Activated naive CD4-positive, alpha-beta T cell treated with anti-CD3 and anti-CD28 coated beads, Interleukin-2, amount 10 ng/mL, durations not matched to agents 7 days and 5 days (primary cell): ENCODE measurements around the gene RAD9A.

Source experiments
- CTCF ChIA-PET: fragments of 350-600 bp; sonication (Branson Sonifier 250); formaldehyde crosslinking; loops from one replicate; lab custom pipeline; 2021; ENCODE audit warnings: antibody characterized with exemption; lab: Charles Lee
- DNase-seq: peaks from one replicate; pipeline ENCODE4 v3.0.0-alpha.2; 2020
- H3K27ac Mint-ChIP-seq: one replicate; pipeline ENCODE4 v1.8.0; 2021; ENCODE audit warnings: mild to moderate bottlenecking, moderate library complexity, mixed read lengths
- H3K27me3 Mint-ChIP-seq: one replicate; pipeline ENCODE4 v1.8.0; 2021; ENCODE audit warnings: mild to moderate bottlenecking, mixed read lengths
- H3K36me3 Mint-ChIP-seq: one replicate; pipeline ENCODE4 v1.8.0; 2021; ENCODE audit warnings: mixed read lengths
- H3K4me1 Mint-ChIP-seq: one replicate; pipeline ENCODE4 v1.8.0; 2021; ENCODE audit warnings: mixed read lengths
- H3K4me3 Mint-ChIP-seq: one replicate; pipeline ENCODE4 v1.8.0; 2021; ENCODE audit warnings: mild to moderate bottlenecking, moderate library complexity, mixed read lengths
- H3K9me3 Mint-ChIP-seq: one replicate; pipeline ENCODE4 v1.8.0; 2021; ENCODE audit warnings: mixed read lengths

RAD9A gene

DNA sequence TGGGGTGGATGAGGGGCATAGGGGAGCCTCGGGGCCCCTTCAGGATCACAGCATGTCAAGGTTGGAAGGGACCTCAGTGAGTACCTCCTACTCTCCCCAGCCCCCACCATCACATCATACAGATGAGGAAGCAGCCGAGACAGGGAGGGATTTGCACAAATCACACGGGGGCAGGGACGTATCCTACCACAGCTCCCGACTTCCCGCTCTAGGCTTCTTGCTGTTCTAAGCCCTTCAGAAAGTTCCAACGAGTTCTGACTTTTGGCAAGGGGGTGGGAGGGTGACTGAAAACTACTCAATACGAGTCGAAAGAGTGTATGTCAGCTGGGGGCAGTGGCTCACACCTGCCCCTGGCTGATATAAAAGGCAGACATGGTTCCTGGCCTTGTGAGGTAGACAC, 4.7 kb upstream of the RAD9A start:
- Mint-ChIP-seq H3K4me3 (no peak overlapping the region), H3K4me1 (peaks cover 21% of the 10 kb centered on the region), H3K27ac (no peak overlapping the region), H3K27me3 (peaks cover 41% of the 10 kb centered on the region), H3K9me3 (no peaks in the 10 kb centered on the region), H3K36me3 (peaks cover 2% of the 10 kb centered on the region)
- CTCF ChIA-PET: interaction anchor here (1.0 to 24.9 kb wide), 4 partner anchors 10 to 120 kb away, joined by 3 to 564 read pairs (median 10); partner anchors contain the start of gene POLD4
- DNase-seq: no peak

DNA sequence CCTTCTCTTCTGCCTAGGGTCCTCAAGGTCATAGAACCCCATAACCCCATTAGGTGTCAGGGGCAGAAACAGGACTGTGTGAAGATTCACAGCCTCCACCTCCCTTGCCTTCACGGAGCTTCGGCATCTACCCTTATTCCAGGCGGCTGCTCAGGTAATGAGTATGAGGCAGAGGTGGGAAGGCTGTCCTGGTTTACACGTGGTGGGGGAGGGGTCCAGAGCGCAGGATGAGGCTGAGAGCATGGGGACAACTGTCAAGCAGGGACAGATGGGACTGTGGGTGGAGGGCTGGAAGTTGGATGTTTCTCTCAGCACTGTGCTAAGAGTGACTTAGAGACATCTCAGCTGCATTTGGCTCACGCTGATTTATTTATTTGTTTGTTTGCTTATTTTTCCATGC, 4.3 kb upstream of the RAD9A start:
- H3K9me3 Mint-ChIP-seq: no peaks in the 10 kb centered on the region
- no peak for DNase-seq
- CTCF ChIA-PET: interaction anchor here (1.0 to 24.9 kb wide), 5 partner anchors 10 to 120 kb away, joined by 3 to 564 read pairs (median 7); partner anchors contain the start of genes CLCF1 and POLD4
- peaks cover 4% of the 10 kb centered on the region for H3K36me3 Mint-ChIP-seq
- H3K27ac Mint-ChIP-seq: no peak overlapping the region
- peaks cover 23% of the 10 kb centered on the region for H3K4me1 Mint-ChIP-seq
- no peak overlapping the region for H3K4me3 Mint-ChIP-seq
- H3K27me3 Mint-ChIP-seq: peaks cover 37% of the 10 kb centered on the region

DNA sequence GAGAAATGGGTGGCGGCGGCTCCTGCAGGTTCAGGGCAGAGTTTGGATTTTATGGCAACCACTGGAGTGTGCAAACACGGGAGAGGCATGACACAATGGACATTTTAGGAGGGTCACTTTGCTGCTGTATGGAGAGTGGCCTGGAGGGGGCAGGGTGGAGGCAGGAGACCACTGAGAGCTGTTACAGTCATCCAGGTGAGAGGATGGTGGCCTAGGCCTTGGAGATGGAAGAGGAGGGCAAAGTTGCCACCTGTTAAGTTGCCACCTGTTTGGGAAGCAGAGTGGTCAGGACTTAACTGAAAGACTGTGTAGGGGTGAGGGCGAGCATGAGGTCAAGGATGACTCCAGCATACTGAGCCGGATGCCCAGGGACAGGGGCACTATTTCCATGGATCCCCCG, 2.3 kb upstream of the RAD9A start:
- CTCF ChIA-PET: interaction anchor here (0.9 to 24.9 kb wide), 6 partner anchors 10 to 116 kb away, joined by 3 to 564 read pairs (median 4); partner anchors contain the start of genes PITPNM1, POLD4, PPP1CA and PTPRCAP
- Mint-ChIP-seq H3K9me3 (no peaks in the 10 kb centered on the region), H3K4me1 (peaks cover 37% of the 10 kb centered on the region), H3K4me3 (peak overlapping the region; percentile 68), H3K27me3 (peaks cover 24% of the 10 kb centered on the region), H3K27ac (peak overlapping the region; percentile 20), H3K36me3 (peaks cover 14% of the 10 kb centered on the region)
- DNase-seq: peak; percentile 72

DNA sequence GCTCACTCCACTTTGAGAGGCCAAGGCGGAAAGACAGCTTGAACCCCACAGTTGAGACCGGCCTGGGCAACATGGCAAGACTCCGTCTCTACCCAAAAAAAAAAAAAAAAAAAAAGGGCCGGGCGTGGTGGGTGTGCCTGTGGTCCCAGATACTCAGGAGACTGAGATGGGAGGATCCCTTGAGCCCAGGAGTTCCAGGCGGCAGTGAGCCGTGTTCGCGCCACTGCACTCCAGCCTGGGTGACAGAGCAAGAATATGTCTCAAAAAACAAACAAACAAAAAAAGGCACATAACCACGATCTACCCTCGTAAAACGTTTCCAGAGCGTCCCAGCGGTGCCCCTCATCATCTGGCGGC, 861 bp upstream of the RAD9A start:
- H3K4me1 Mint-ChIP-seq: peaks cover 38% of the 10 kb centered on the region
- peaks cover 9% of the 10 kb centered on the region for H3K27me3 Mint-ChIP-seq
- H3K27ac Mint-ChIP-seq: peak overlapping the region; percentile 56
- H3K9me3 Mint-ChIP-seq: no peaks in the 10 kb centered on the region
- peaks cover 18% of the 10 kb centered on the region for H3K36me3 Mint-ChIP-seq
- CTCF ChIA-PET: interaction anchor here (1.0 to 24.9 kb wide), 4 partner anchors 9 to 37 kb away, joined by 3 to 564 read pairs (median 12); partner anchors contain the start of genes POLD4 and PPP1CA
- DNase-seq: no peak
- H3K4me3 Mint-ChIP-seq: peak overlapping the region; percentile 93

DNA sequence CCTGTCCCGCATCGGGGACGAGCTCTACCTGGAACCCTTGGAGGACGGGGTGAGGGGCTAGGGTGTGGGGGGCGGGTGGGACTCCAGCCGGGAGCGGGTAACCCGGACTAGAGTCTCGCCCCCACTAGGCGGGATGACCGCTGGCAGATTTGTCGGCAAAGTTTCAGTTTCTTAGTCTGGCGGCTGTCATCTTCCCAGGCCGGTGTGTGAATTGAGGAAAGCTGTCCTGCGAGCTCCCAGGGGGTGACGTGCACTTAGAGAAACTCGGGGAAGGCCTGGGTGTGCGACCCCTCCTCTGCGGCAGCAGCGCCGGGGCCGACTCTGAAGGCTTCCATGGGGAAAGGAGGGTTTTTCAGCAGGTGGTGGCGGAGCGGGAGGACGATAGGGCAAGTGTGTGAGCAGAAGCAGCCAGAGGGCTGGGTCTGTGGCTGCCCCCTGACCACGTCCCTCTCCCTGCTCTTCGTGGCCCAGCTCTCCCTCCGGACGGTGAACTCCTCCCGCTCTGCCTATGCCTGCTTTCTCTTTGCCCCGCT, 463 bp downstream of the RAD9A start:
- H3K4me3 Mint-ChIP-seq: peak overlapping the region; percentile 93
- CTCF ChIA-PET: interaction anchor here (0.8 to 24.9 kb wide), 6 partner anchors 8 to 113 kb away, joined by 3 to 564 read pairs (median 4); partner anchors contain the start of genes PITPNM1, POLD4 and PPP1CA
- peaks cover 51% of the 10 kb centered on the region for H3K4me1 Mint-ChIP-seq

DNA sequence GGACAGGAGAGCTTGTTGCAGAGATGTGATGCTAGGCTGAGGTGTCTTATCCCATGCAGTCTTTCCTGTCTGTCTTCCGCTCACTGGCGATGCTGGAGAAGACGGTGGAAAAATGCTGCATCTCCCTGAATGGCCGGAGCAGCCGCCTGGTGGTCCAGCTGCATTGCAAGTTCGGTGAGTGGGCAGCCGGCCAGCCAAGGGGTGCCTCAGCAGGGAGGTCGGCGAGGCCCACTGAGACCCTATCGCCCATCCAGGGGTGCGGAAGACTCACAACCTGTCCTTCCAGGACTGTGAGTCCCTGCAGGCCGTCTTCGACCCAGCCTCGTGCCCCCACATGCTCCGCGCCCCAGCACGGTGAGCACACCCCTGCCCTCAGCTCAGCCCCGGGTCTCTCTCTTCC, 1.7 kb downstream of the RAD9A start:
- CTCF ChIA-PET: interaction anchor here (1.6 kb wide), 1 partner anchor 112 kb away, joined by 4 read pairs; the partner anchor contains the start of gene PITPNM1
- Mint-ChIP-seq H3K36me3 (peaks cover 37% of the 10 kb centered on the region), H3K27ac (no peak overlapping the region)

More for the DNA sequence above, 463 bp downstream of the RAD9A start:
- Mint-ChIP-seq H3K27ac (peak overlapping the region; percentile 56), H3K36me3 (peaks cover 28% of the 10 kb centered on the region), H3K27me3 (no peaks in the 10 kb centered on the region), H3K9me3 (no peaks in the 10 kb centered on the region)
- no peak for DNase-seq

DNA sequence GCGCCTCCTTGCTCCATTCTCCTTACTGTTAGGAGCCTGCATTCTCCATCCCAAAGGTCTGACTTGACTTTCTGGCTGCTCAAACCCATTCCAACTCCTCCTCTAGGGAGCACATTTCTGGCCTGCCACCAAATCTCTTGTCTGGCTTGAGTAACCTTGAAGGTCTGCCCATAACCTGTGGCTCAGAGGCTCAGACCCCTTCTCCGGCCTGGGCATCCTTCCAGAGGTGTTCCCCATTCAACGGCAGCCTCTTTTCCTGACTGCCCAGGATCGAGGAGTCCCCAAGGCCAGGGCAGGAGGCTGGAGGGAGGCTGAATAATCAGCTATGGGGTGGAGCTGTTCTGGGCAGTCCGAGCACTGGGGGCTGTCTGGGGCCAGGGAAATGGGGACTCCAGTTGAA, 2.2 kb downstream of the RAD9A start:
- H3K9me3 Mint-ChIP-seq: no peaks in the 10 kb centered on the region
- H3K4me3 Mint-ChIP-seq: peak overlapping the region; percentile 38
- DNase-seq: no peak
- CTCF ChIA-PET: interaction anchor here (0.9 to 1.2 kb wide), 2 partner anchors 29 to 74 kb away, joined by 3 read pairs; no protein-coding TSS in a partner anchor
- H3K27me3 Mint-ChIP-seq: no peaks in the 10 kb centered on the region
- peaks cover 65% of the 10 kb centered on the region for H3K4me1 Mint-ChIP-seq
- H3K36me3 Mint-ChIP-seq: peaks cover 40% of the 10 kb centered on the region
- H3K27ac Mint-ChIP-seq: no peak overlapping the region

More for the DNA sequence above, 1.7 kb downstream of the RAD9A start:
- Mint-ChIP-seq H3K27me3 (no peaks in the 10 kb centered on the region), H3K4me1 (peaks cover 63% of the 10 kb centered on the region), H3K4me3 (peak overlapping the region; percentile 93), H3K9me3 (no peaks in the 10 kb centered on the region)
- no peak for DNase-seq

DNA sequence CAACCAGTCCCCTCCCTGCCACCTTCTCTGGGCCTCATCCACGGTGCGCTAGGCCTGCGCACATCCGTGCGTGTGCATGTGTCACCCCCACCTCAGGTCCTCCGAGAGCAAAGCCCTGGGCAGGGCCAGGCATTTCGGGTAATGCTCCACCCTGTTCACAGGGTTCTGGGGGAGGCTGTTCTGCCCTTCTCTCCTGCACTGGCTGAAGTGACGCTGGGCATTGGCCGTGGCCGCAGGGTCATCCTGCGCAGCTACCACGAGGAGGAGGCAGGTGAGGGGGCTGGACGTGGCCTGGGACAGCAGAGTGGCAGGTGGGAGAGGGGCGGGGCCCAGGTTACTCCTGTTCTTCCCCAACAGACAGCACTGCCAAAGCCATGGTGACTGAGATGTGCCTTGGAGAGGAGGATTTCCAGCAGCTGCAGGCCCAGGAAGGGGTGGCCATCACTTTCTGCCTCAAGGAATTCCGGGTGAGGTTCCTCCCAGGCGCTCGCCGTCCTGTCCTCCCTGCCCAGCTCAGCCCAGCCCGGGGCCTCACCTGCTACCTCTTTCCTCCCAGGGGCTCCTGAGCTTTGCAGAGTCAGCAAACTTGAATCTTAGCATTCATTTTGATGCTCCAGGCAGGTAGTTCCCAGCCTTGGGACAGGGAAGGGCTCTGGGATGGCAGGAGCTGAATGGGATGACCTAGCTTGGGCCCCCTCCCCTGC, 3.9 kb downstream of the RAD9A start:
- H3K4me1 Mint-ChIP-seq: peaks cover 70% of the 10 kb centered on the region
- no peak for DNase-seq
- peak overlapping the region; percentile 83 for H3K27ac Mint-ChIP-seq
- H3K9me3 Mint-ChIP-seq: no peaks in the 10 kb centered on the region
- CTCF ChIA-PET: interaction anchor here (0.9 to 1.4 kb wide), 4 partner anchors 12 to 52 kb away, joined by 3 read pairs; no protein-coding TSS in a partner anchor
- H3K27me3 Mint-ChIP-seq: no peaks in the 10 kb centered on the region
- peaks cover 49% of the 10 kb centered on the region for H3K36me3 Mint-ChIP-seq
- no peak overlapping the region for H3K4me3 Mint-ChIP-seq

DNA sequence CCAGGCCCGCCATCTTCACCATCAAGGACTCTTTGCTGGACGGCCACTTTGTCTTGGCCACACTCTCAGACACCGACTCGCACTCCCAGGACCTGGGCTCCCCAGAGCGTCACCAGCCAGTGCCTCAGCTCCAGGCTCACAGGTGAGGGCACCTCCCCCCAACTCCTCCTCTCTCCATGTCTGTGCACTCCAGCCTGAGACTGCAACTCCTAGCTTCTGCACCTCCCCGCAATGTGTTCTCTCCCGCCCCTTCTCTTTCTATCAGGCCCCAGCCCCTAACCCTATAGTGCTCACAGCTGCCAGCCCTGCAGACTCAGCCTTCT, 4.4 kb downstream of the RAD9A start:
- no peaks in the 10 kb centered on the region for H3K9me3 Mint-ChIP-seq
- no peak overlapping the region for H3K4me3 Mint-ChIP-seq
- DNase-seq: no peak
- peaks cover 53% of the 10 kb centered on the region for H3K36me3 Mint-ChIP-seq
- no peaks in the 10 kb centered on the region for H3K27me3 Mint-ChIP-seq
- H3K4me1 Mint-ChIP-seq: peaks cover 65% of the 10 kb centered on the region
- CTCF ChIA-PET: interaction anchor here (0.9 to 1.4 kb wide), 4 partner anchors 12 to 53 kb away, joined by 3 read pairs; no protein-coding TSS in a partner anchor
- H3K27ac Mint-ChIP-seq: peak overlapping the region; percentile 83

DNA sequence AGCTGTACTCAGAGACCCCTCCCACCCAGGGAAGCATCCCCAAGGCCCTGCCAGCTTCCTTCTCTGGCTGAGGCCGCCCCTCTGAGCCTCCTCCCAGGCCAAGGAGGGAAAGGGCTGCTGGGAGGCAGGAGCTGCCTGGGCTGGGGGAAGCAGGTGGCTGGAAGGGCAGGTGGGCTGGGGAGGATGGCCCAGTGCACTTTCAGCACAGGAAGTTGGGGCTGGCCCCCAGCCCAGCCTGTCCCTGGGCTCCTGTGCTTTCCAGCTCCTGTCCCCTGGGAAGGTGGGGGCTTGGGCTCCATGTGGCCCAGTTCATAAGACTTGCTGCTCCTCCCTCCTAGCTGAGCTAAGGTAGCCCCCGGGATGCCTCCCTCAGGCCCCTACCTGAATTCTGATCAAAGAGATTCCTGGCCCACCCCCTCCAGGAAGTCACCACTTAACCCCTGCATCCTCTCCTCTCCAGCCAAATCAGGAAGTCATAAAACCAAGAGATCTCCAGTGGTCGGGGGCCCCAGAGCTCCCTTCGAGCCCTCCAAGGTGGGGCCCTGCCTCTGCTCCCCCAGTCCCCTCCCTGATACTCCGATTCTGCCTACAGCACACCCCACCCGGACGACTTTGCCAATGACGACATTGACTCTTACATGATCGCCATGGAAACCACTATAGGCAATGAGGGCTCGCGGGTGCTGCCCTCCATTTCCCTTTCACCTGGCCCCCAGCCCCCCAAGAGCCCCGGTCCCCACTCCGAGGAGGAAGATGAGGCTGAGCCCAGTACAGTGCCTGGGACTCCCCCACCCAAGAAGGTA, 5.0 kb downstream of the RAD9A start:
- Mint-ChIP-seq H3K27ac (peak overlapping the region; percentile 87), H3K4me1 (peaks cover 63% of the 10 kb centered on the region), H3K4me3 (peak overlapping the region; percentile 56), H3K9me3 (no peaks in the 10 kb centered on the region), H3K27me3 (no peaks in the 10 kb centered on the region), H3K36me3 (peaks cover 53% of the 10 kb centered on the region)
- DNase-seq: no peak
- CTCF ChIA-PET: interaction anchor here (0.9 to 1.4 kb wide), 4 partner anchors 13 to 53 kb away, joined by 3 read pairs; no protein-coding TSS in a partner anchor

DNA sequence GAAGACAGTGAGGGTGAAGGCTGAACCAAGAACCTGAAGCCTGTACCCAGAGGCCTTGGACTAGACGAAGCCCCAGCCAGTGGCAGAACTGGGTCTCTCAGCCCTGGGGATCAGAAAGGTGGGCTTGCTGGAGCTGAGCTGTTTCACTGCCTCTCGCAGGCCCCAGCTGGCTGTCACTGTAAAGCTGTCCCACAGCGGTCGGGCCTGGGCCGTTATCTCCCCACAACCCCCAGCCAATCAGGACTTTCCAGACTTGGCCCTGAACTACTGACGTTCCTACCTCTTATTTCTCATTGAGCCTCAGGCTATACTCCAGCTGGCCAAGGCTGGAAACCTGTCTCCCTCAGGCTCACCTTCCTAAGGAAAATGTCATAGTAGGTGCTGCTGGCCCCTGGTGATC, 5.8 kb downstream of the RAD9A start:
- H3K27me3 Mint-ChIP-seq: no peaks in the 10 kb centered on the region
- H3K4me1 Mint-ChIP-seq: peaks cover 65% of the 10 kb centered on the region
- DNase-seq: no peak
- peaks cover 51% of the 10 kb centered on the region for H3K36me3 Mint-ChIP-seq
- peak overlapping the region; percentile 43 for H3K4me3 Mint-ChIP-seq
- no peaks in the 10 kb centered on the region for H3K9me3 Mint-ChIP-seq
- H3K27ac Mint-ChIP-seq: peak overlapping the region; percentile 76
- CTCF ChIA-PET: no interaction called here

DNA sequence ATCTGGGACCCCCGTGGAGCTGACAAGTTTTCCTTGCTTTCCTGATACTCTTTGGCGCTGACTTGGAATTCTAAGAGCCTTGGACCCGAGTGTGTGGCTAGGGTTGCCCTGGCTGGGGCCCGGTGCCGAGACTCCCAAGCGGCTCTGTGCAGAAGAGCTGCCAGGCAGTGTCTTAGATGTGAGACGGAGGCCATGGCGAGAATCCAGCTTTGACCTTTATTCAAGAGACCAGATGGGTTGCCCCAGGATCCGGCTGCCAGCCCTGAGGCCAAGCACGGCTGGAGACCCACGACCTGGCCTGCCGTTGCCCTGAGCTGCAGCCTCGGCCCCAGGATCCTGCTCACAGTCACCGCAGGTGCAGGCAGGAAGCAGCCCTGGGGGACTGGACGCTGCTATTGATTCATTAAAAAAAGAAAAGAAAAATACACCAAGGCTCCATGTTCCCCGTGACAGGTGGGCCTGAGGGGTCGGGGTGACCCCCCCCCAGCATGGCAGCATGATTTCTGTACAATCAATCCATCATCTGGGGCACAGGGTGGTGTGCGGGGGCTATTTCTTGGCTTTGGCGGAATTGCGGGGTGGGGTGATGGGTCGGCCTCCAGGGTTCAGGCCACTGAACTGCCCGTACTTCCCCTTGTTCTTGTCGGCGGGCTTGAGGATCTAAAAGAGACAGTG, 6.3 kb downstream of the RAD9A start:
- Mint-ChIP-seq H3K27ac (peak overlapping the region; percentile 78), H3K36me3 (peaks cover 49% of the 10 kb centered on the region), H3K27me3 (no peaks in the 10 kb centered on the region), H3K9me3 (no peaks in the 10 kb centered on the region), H3K4me1 (peaks cover 66% of the 10 kb centered on the region), H3K4me3 (peak overlapping the region; percentile 43)
- DNase-seq: no peak
- CTCF ChIA-PET: interaction anchor here (1.1 kb wide), 1 partner anchor 41 kb away, joined by 3 read pairs; no protein-coding TSS in a partner anchor
